HL-60 (cell line): Measurements from ENCODE around the gene SYCP2.
A peak's percentile ranks its signal among the peaks of the same experiment; 100 is the strongest.

Experiments
- DNase-seq, 2 experiments: peaks; one replicate each; pipeline ENCODE4 v3.0.0-alpha.2; 2010 to 2020; ENCODE audit warnings: low read depth in 1 of 2, low spot score in 1 of 2
- H3K27ac ChIP-seq: fragments of 250-450 bp; sonication (Bioruptor Pico); replicated peaks from 2 replicates; pipeline ENCODE4 v1.5.1; 2020; ENCODE audit warnings: mild to moderate bottlenecking, moderate library complexity
- H3K27me3 ChIP-seq: fragments of 250-450 bp; sonication (Bioruptor Pico); 2 replicates; pipeline ENCODE4 v1.5.1; 2021; ENCODE audit warnings: mild to moderate bottlenecking, moderate library complexity; ENCODE audit not compliant: insufficient read depth, poor library complexity, severe bottlenecking
- H3K4me3 ChIP-seq: replicated peaks from 2 replicates; pipeline ENCODE4 v1.5.1; 2011; ENCODE audit warnings: mild to moderate bottlenecking, control low read depth, low read length; ENCODE audit not compliant: insufficient read depth
- GABPA ChIP-seq: IDR thresholded peaks from 2 replicates; pipeline ENCODE4 v1.6.1; 2012; ENCODE audit warnings: low read depth
- POLR2AphosphoS5 ChIP-seq: IDR thresholded peaks from 2 replicates; pipeline ENCODE4 v1.6.1; 2012; ENCODE audit warnings: low read depth
- SPI1 ChIP-seq: IDR thresholded peaks from 2 replicates; pipeline ENCODE4 v1.6.1; 2012; ENCODE audit warnings: low read depth, mild to moderate bottlenecking, borderline replicate concordance
- TF ChIP-seq, protein P1 (sequence below): IDR thresholded peaks from one replicate; pipeline ENCODE4 v1.5.1; 2011; ENCODE audit warnings: low read length, control low read depth, inconsistent platforms; ENCODE audit not compliant: insufficient read depth
- TF ChIP-seq, protein P2 (sequence below): IDR thresholded peaks from 2 replicates; pipeline ENCODE4 v1.6.1; 2012; ENCODE audit warnings: low read depth; ENCODE audit not compliant: insufficient replicate concordance

Gene SYCP2

DNA sequence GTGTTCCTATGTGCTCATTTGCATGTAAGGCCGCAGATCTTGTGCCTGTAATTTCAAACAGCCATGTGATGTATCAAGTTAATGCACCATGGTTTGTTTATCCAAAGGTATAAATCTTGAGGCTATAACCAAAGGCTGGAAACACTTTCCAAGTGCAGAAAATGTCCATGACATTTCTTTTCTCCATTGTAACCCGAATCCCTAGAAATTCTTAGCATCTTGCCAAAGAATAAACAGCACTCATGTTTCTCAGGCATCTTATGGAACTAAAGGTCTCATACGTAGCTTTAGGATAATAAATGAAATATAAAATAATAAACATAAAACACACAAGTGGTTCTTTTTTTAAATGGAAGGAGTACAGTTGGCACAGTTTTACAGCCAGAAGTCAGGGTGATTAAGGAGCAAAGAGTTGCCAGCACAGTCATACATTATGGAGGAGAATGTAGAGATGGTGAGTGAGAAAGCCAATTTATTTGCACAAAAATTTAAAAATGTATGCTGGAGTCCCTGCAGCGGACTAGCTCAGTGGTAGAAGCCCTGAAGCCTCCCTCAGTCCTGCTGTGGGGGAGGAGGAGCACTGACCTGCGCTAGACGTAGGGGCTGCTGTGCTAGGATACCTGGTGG, 42.8 kb upstream of the SYCP2 start:
- Histone ChIP-seq H3K27ac (no peak overlapping the region), H3K27me3 (no peaks in the 10 kb centered on the region), H3K4me3 (no peak overlapping the region)
- no peak for TF ChIP-seq POLR2AphosphoS5
- no peak for TF ChIP-seq GABPA
- TF ChIP-seq SPI1, result no peak
- TF ChIP-seq, protein P1, sequence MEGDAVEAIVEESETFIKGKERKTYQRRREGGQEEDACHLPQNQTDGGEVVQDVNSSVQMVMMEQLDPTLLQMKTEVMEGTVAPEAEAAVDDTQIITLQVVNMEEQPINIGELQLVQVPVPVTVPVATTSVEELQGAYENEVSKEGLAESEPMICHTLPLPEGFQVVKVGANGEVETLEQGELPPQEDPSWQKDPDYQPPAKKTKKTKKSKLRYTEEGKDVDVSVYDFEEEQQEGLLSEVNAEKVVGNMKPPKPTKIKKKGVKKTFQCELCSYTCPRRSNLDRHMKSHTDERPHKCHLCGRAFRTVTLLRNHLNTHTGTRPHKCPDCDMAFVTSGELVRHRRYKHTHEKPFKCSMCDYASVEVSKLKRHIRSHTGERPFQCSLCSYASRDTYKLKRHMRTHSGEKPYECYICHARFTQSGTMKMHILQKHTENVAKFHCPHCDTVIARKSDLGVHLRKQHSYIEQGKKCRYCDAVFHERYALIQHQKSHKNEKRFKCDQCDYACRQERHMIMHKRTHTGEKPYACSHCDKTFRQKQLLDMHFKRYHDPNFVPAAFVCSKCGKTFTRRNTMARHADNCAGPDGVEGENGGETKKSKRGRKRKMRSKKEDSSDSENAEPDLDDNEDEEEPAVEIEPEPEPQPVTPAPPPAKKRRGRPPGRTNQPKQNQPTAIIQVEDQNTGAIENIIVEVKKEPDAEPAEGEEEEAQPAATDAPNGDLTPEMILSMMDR, result no peak
- TF ChIP-seq, protein P2, sequence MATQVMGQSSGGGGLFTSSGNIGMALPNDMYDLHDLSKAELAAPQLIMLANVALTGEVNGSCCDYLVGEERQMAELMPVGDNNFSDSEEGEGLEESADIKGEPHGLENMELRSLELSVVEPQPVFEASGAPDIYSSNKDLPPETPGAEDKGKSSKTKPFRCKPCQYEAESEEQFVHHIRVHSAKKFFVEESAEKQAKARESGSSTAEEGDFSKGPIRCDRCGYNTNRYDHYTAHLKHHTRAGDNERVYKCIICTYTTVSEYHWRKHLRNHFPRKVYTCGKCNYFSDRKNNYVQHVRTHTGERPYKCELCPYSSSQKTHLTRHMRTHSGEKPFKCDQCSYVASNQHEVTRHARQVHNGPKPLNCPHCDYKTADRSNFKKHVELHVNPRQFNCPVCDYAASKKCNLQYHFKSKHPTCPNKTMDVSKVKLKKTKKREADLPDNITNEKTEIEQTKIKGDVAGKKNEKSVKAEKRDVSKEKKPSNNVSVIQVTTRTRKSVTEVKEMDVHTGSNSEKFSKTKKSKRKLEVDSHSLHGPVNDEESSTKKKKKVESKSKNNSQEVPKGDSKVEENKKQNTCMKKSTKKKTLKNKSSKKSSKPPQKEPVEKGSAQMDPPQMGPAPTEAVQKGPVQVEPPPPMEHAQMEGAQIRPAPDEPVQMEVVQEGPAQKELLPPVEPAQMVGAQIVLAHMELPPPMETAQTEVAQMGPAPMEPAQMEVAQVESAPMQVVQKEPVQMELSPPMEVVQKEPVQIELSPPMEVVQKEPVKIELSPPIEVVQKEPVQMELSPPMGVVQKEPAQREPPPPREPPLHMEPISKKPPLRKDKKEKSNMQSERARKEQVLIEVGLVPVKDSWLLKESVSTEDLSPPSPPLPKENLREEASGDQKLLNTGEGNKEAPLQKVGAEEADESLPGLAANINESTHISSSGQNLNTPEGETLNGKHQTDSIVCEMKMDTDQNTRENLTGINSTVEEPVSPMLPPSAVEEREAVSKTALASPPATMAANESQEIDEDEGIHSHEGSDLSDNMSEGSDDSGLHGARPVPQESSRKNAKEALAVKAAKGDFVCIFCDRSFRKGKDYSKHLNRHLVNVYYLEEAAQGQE, result no peak
- DNase-seq, result no peak

DNA sequence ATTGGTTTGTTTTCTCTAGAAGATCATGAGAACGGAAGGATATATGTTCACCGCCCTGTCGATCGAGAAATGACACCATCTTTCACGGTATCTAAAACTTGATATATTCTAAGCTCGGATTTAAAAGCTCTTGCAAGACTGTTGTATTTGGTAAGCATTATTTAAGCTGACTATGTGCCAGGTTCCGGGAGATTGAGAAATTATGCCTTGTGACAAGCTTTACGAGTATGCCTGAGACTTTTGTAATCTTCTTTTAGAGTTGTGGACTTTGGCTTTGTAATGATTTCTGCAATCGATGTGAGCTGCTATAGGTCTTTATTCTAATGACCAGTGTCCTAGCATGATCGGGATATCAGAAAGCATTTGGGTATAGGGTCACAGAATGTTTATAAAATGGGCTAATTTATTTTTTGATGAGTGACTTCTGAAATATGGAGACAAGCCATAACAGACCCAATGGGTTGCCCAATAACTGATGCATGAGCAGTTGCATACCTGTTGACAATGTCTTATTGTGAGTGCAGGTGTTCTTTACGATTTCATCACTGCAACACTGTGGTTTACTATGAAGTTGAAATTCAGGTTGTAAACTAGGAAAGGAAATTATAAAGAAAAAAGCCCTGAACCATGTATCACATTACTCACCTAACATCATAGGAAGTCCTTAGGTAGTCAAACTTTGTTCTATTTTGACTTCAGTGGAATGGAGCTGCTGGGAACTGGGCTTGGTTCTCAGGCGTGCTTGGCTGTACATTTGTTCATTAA, 38.8 kb upstream of the SYCP2 start:
- TF ChIP-seq, protein P1, result no peak
- H3K27ac ChIP-seq, result 0 out of 2 replicates have a peak overlapping the region, but pooled peaks have one; percentile 31
- H3K4me3 ChIP-seq, result no peak overlapping the region
- H3K27me3 ChIP-seq, result no peaks in the 10 kb centered on the region
- peak in 1 of 2 experiments; percentile 25 for DNase-seq

DNA sequence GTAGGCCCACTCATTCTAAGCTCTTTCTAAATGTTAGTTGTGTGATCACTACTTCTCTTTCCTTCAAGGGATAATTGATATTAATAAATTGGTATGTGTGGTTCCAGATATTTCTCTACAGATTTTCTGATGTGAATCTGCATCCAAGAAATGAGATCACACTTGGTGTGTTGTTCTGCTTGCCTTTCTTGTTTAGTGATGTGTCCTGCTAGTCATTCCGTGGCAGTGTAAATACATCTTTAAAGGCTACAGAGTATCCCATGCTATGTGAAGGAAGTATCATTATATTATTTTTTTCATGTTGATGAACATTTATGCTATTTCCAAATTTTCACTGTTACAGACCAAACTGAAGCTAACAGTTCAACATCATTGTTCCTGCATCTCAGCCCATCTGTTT, 38.0 kb upstream of the SYCP2 start:
- TF ChIP-seq GABPA (no peak), POLR2AphosphoS5 (no peak), SPI1 (no peak)
- TF ChIP-seq, protein P2, result no peak
- TF ChIP-seq, protein P1, result no peak
- H3K4me3 ChIP-seq, result no peak overlapping the region
- no peaks in the 10 kb centered on the region for H3K27me3 ChIP-seq
- no peak overlapping the region for H3K27ac ChIP-seq
- DNase-seq, result no peak
